GM12872 (cell line): ENCODE measurements around the gene SUGCT.

ENCODE experiments used
- CTCF ChIP-seq: IDR thresholded peaks from 3 replicates; pipeline ENCODE4 v1.5.1; 2011; ENCODE audit warnings: low read depth, mild to moderate bottlenecking, low read length, moderate library complexity; ENCODE audit not compliant: insufficient read depth

SUGCT gene

GRCh38 chr7:40204581-40204980, 69.8 kb downstream of the SUGCT start:
- TF ChIP-seq CTCF = no peak

- no peak for TF ChIP-seq CTCF
These were observed 71.2 kb downstream of the SUGCT start for GRCh38 chr7:40205992-40206391.

DNA sequence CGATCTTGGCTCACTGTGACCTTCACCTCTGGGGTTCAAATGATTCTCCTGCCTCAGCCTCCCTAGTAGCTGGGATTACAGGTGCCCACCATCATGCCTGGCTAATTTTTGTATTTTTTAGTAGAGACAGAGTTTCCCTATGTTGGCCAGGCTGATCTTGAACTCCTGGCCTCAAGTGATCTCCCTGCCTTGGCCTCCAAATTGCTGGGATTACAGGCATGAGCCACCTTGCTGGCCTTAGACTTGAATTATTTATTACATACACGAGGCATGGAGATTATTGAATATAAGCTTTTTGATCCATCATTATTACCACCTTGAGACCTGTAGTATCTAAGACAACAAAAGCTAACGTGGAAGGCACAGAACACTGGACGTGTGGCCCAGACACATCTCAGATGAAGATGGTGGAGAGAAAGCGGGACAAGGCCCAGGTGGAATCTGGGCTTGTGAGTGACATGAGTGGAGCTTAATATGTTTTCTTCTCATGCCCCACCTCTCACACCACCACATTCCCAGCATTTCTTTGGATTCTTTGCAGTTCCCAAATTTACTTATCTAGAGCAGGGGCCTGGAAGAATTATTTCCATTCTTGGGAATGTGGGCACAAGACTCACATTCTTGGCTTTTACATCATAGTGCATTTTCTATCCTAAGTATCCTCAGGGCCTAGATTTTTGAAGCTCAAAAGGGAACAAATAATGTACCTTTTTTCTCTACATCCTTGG, 76.6 kb downstream of the SUGCT start:
- TF ChIP-seq CTCF = no peak

GRCh38 chr7:40213291-40213690, 78.5 kb downstream of the SUGCT start:
- TF ChIP-seq CTCF = no peak

GRCh38 chr7:40213856-40214255, 79.1 kb downstream of the SUGCT start:
- TF ChIP-seq CTCF = no peak

- no peak for TF ChIP-seq CTCF
These were observed 85.1 kb downstream of the SUGCT start for GRCh38 chr7:40219917-40220316.

- no peak for TF ChIP-seq CTCF
These were observed 85.7 kb downstream of the SUGCT start for GRCh38 chr7:40220421-40220911.
